Retinal pigment epithelial cell (primary cell): Measurements from ENCODE around the gene ABHD17A.

Experiments used
- DNase-seq: peaks from one replicate; pipeline ENCODE4 v3.0.0-alpha.2; 2010; ENCODE audit warnings: low read depth
- H3K4me3 ChIP-seq: 2 replicates; pipeline ENCODE4 v1.5.1; 2011; ENCODE audit warnings: mild to moderate bottlenecking, low read length, control low read depth, moderate library complexity
- TF ChIP-seq, protein P1 (sequence below): conservative IDR thresholded peaks from 2 replicates; pipeline ENCODE4 v1.5.1; 2011; ENCODE audit warnings: low read depth, low read length, control low read depth, inconsistent platforms

ABHD17A gene

DNA sequence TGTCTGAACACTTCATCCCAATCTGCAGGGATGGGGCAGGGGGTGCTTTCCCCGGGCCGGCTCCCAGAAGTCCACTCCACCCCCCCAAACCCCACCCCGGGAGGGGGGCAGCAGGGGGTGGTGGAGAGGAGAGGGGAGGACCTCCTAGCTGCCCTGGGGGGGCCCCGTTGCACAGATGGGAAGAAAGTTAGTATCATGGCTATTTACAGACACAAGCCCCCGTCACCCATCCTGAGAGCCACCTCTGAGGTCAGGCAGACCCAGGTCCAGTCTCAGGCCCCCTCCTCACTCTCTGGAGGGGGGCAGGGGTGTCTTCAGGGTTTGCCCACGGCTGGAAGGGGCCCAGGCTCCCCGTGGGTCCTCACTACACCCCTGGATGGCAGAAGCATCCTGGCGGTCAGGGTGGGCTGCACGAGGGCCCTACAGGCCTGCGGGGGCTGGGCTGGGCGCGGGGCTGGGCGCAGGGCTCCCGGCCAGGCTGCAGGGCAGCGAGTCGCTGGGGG is 31.2 kb downstream of the ABHD17A start:
- TF ChIP-seq, protein P1, sequence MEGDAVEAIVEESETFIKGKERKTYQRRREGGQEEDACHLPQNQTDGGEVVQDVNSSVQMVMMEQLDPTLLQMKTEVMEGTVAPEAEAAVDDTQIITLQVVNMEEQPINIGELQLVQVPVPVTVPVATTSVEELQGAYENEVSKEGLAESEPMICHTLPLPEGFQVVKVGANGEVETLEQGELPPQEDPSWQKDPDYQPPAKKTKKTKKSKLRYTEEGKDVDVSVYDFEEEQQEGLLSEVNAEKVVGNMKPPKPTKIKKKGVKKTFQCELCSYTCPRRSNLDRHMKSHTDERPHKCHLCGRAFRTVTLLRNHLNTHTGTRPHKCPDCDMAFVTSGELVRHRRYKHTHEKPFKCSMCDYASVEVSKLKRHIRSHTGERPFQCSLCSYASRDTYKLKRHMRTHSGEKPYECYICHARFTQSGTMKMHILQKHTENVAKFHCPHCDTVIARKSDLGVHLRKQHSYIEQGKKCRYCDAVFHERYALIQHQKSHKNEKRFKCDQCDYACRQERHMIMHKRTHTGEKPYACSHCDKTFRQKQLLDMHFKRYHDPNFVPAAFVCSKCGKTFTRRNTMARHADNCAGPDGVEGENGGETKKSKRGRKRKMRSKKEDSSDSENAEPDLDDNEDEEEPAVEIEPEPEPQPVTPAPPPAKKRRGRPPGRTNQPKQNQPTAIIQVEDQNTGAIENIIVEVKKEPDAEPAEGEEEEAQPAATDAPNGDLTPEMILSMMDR = no peak
- no peak for DNase-seq
- H3K4me3 ChIP-seq = no peak overlapping the region

DNA sequence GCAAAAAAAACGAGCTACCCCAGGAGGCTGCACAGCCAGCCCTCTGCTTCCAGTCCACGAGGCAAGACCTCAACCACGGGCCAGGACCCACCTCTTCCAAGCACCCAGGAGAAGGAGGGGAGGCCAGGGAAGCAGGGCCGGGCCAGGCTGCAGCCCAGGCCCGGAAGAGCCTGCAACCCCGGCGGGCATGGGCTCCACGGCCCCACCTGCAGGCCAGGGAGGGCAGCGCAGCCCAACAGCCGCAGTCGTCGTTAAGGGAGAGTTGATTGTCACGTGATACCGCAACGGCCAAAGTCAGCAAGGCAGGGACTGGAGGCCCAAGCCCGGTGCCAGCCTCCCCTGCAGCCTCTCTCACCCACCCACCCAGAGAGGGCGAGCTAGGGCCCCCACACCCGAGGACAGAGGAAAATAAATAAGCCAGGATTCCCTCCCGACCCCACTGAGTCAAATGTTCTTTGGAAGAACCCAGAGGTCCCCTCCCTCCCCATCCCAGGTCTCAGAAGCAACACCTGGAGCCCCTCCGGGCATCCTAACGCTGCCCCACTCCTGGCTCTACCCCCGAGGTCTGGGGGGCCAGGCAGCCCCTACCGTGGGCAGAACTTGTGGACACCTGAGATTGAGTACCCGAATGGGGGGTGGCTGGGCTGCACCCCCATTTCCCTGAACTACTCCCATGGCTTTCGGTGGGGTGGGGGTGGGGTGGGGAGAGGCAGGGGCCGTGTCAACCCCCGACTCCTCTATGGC is 31.8 kb downstream of the ABHD17A start:
- TF ChIP-seq, protein P1 = peak; percentile 92
- H3K4me3 ChIP-seq = no peak overlapping the region
- no peak for DNase-seq

DNA sequence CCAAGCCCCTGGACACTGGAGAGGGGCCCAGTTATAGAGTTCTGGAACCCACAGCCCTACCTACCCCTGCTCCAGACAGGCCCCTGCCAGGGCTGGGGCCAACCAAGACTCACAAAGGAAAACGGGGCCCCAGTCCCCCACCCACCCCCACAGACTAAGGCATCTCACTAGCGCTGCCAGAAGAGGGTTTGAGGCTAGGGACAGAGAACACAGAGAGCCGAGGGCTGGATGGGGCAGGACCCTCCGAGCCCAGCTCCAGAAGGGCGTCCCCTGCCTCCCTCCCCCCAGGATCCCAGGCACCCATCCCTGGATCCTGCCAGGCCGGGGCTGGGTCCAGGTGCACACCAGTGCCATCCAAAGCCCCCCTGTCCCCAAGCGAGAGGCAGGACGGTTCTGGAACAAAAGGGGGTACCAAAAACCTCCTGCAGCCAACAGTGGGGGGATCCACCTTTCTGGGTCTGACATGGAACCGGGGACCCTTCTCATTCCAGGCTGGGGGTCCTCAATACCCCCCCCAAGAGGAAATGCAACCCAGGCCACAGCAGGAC is 32.6 kb downstream of the ABHD17A start:
- H3K4me3 ChIP-seq = no peak overlapping the region
- TF ChIP-seq, protein P1 = no peak
- no peak for DNase-seq

- H3K4me3 ChIP-seq = no peak overlapping the region
- TF ChIP-seq, protein P1 = no peak
- no peak for DNase-seq
Measured at GRCh38 chr19:1851654-1852580, 33.4 kb downstream of the ABHD17A start.

DNA sequence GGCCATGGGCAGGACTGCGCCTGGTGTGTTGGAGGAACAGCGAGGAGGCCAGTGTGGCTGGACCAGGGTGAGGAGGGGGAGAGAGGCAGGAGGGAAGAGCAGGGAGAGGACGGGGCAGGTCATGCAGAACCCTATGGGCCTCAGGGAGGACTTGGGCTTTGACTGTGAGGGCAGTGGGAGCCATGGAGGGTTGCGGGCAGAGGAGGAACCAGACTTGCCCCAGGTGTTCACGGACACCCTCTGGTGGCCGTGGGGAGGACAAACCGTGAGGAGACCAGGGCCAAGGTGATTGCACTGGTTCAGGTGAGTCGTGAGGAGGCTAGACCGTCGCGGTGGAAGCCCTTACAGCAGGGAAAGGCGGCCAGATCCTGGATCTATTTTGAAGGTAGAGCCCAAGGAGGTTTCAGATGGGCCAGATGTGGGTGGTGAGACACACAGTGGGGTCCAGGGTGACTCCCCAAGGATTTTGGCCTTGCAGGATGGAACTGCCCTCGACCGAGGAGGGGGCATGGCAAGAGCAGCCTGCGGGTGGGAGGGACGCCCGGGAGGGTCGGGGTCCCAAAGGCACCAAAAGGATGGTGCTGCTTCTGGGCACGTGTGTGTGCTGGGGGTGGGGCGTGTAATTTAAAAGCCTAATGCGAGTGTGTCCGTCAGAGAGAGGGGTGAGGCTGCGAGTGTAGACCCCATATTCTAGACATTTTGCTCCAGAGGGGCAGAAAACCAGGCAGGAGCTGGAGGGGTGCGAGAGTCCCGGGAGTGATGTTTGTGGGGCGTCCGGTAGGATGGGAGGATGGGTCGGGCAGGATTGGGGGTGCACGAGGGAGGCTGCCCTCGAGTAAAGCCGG is 34.3 kb downstream of the ABHD17A start:
- DNase-seq = no peak
- TF ChIP-seq, protein P1 = peak; percentile 15
- H3K4me3 ChIP-seq = no peak overlapping the region

- TF ChIP-seq, protein P1 = no peak
- no peak overlapping the region for H3K4me3 ChIP-seq
- no peak for DNase-seq
Measured at GRCh38 chr19:1849886-1850398, 35.4 kb downstream of the ABHD17A start.
